GM18507 (cell line): ENCODE data around the gene USP35.
A peak's percentile ranks its signal among the peaks of the same experiment; 100 is the strongest.
"Not testable (repeated sequence)": the region's sequence is repeated elsewhere in the genome, so short reads cannot be mapped to it uniquely, and the experiment has no call there.

Experiments
- DNase-seq: peaks from one replicate; pipeline ENCODE4 v3.0.0; 2011; ENCODE audit warnings: low read depth; ENCODE audit not compliant: insufficient read length; ENCODE audit errors: extremely low spot score
- FAIRE-seq: peaks from 2 replicates; lab custom pipeline; 2011; peaks lifted over from hg19 to GRCh38; lab: Jason Lieb, UNC

USP35 gene

DNA sequence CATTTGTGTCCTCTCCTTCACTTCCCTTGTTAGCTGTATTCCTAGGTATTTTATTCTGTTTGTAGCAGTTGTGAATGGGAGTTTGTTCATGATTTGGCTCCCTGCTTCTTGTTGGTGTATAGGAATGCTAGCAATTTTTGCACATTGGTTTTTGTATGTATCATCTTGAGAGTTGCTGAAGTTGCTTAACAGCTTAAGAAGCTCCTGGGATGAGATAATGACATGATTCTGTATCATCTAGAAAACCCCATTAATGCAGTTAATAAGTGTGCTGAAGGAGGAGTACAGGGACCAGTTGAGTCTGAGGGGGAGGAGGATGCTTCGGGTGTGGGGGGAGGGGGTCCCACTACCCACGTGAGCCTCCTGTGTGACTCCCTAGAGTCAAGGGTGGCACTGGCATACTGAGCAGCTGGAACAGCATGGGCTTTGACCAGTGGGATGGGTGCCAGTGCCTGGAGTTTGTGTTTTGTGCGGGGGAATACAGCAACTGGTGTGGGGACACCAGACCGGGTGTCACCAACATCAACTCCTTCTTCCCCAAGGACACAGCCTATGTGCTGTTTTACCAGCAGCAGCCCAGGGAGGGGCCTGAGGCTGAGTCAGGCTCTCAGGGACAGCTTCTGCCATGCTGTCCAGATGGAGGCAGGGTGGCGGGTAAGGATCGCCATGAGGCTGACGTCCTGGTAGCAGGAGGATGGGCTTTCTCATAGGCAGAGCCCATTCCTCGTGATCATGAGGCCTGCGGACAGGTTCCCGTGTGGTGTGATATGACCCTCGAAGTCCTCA, 24.1 kb downstream of the USP35 start:
- DNase-seq (no peak), FAIRE-seq (no peak)

DNA sequence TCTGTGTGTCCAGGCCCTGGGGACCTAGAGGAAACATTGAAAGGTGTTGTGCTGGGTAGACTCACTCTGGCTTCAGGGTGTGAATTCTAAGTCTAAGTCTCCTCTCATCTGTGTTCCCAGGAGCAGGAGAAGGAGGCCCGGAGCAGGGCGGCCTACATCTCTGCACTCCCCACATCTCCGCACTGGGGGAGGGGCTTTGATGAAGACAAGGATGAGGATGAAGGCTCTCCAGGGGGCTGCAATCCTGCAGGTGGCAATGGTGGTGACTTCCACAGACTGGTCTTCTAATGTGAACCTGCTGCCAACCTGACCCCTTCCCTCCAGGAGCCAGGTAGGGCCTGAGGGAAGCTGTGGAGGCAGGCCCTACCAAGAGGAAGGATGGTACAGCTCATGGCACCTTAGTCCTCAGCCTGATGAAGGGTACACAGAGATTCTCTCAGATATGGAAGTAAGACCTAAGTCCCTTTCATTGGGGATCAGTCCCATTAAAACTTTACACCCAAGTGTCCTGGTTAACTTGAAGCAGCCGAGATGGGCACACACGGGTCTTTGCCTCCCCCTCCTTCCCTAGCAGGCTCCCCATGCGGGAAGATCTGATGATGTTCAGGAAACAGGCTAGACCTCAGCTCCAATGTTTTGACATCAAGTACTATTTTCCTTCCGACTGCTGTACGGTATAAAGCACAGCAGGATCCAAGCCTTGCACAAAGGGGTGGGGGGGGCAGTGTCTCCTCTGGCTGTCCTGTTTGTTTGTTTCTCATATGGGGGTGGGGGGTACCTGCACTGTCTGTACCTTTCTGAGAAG, 25.0 kb downstream of the USP35 start:
- DNase-seq (no peak), FAIRE-seq (no peak)

DNA sequence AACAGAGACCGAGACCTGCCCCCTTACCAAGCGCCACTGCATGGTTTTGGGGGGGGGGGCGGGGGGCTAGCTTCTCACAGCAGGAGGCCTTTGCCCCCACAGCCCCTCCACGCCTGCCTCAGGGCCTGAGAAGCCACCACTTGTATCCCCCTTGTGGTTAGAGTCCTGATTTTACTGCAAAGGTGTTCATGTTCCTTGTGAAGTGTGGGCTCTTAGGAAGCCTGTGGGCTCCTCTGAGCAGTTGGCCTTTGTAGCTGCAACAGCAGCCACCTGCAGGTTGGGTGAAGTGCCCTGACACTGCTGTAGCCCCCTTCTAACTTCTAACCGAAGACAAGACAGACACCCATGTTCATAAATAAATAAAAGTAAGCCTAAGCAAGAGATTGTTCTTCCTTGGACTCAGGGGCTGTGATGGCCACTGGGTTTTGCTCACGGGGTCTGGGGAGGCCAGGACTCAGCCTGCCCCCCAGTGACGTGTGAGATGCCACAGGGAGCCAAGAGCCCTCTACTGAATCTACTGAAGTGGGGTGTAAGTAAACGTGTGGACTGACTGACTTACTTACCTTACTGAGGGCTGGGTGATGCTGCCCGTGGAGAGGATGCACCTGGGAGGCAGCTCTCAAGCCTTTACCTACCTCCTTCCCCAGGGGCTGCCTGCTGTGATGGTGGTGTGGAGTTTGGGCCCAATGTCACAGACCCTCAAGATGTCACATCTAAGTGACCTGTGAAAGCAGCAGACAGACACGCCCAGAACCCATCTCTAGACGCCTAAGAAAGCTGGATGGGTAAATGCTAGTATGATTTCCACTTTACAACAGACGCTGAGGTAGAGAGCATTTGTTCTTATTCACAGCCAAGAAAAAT, 25.8 kb downstream of the USP35 start:
- no peak for DNase-seq
- no peak for FAIRE-seq

DNA sequence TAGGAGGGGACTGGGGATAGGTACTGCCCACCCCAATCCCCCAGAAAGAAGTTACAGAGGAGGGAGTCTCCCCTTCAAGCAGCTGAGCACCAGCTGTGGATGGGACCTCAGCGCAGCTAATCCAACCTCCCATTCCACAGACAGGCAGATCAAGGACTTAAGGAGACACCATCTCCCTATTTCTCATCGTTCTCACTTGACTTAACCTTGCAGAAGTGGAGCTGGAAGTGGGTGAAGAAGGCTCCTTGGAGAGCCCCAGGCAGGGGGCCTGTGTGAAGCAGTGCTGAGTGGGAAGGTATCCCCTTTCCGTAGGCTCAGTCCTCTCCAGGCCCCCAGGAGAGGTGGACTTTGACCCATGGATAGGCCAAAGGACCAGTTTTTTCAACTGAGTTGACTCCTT, 27.3 kb downstream of the USP35 start:
- FAIRE-seq (no peak), DNase-seq (no peak)

DNA sequence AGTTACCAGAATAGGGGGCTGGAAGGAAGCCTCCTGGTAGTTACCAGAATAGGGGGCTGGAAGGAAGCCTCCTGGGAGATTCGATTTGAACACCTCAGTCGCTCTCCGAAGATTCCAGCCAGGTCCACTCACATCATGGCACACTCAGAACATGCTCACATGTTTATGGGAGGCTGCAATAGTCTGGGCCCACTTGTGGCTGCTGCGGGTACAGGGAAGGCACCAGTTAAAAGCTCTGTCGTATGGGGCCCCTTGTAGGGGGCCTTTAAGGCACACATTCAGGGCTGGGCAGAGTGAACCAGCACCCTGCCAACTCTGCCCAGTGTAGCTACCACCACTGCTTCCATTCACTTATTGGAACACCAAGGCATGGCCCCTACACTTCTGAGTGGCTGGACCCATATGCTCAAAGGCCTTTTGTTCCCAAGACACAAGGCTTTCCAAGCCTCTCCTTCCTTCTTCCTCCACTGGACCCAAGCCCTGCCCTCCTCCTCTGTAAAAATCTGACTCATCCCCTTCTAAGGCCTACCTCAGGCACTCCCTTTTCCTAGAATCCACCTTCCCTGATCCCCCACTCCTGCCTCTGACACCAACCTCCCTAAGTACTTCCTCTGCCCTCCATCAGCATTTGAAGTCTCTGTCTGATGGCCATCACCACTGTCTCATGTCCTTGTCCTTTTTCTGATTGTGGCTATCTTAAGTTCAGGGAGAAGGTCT, 28.0 kb downstream of the USP35 start:
- FAIRE-seq (no peak), DNase-seq (no peak)

DNA sequence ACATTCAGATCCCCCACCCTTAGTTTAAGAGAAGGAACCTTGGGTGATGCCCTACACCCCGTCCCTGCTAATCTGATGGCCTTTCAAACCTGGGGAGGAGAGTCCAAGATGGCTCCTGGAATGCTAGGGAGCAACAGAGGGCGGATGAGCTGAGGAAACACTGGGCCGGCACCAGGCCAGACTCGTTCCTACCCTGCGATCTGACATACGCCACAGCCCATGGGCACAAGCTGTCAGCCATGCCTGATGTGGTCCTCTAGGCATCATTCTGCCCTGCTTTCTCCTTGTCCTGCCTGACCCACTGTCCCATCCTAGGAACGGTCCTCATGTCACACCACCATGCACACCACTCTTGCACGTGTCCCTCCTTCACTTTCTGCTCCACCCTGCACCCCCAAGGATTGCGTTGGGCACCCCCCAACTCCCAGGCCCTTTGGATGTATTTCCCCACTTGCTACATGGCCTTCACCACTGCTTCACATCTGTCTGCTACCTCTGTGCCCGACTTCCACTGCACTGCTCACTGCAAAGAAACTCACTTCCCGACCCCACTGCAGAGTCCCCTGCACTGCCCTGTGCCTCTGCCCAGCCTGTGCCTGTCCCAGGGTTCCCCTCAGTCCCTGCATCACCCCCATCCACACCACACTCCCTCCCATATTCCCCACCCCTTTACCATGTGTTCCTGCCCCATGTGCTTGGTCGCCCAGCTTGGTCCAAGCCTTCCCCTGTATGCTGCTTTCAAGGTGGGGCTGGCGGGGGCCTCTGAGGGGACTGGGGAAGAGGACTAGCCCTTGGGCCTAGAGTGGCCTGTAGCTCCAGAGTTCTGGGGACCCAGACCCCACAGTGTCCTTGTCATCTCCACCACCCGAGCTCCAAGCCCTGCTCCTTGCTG, 29.2 kb downstream of the USP35 start:
- no peak for FAIRE-seq

DNA sequence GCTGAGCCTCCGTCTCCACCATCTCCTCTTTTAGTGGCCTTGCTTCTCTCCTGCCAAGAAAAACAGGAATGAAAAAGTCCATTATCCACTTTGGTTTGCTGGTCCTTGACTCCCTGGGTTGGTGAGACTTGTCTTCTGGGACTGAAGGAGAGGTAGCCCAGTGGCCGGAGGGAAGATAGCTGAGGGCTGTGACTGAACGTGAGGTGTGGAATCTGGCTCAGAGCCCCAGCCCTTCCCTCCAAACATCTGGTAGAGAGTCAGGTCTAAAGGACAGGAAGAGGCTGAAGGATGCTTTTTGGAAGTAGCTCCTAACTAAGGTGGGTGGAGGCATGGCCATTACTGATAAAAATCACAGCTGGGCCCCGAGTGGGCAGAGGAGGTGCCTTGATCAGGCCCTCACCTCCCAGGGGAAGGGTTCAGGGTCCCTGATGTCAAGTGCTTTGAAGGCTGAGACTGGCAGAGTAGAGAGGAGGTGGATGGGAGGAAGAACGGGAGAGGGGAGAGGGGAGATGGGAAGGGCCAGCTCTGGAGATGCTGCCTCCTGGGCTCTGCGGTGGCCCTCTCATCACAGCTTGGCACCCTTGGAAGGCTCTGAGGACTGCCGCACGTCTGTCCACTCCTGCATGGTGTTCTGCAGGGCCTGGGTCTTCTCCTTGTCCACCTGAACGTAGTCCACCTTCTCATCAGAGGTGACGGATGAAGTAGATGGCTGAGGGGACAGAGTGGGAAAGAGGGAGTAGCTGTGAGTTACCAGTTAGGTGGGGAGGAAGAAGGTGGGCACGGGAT, 30.2 kb downstream of the USP35 start:
- FAIRE-seq (no peak), DNase-seq (no peak)

More for the DNA sequence above, 29.2 kb downstream of the USP35 start:
- DNase-seq = no peak

DNA sequence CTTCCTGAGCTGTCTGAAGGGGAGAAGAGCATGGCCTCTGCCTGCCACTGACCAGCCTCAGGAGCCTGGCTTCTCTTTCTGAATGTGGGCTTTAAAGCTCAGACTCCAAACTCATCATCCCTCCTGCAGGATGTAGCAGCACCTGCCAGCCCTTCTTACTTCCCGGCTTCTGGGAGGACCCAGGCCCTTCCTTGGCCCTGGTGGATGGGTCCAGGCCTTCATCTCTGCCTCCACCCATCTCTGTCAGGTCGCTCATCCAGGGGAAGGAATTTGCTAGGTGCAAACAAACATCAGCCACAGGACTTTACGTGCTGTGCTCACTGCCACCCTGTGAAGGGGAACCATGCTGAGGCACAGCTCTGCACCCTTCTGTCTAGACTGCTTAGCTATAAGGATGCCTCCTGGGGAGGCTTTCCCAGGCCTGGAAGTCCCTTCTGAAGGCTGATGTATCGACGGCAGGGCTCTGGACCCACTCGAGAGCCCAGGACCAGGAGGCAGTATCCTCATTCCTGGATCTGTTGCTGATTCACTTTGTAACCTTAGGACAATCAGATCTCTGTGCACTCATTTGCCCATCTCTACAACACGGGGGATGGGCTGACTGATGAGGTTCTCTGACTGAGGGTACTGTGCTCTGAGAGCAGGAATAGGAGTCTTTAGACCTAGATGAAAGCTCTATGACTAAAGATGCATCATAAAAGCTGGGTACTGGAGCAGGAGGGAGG, 30.9 kb downstream of the USP35 start:
- DNase-seq (no peak), FAIRE-seq (no peak)

DNA sequence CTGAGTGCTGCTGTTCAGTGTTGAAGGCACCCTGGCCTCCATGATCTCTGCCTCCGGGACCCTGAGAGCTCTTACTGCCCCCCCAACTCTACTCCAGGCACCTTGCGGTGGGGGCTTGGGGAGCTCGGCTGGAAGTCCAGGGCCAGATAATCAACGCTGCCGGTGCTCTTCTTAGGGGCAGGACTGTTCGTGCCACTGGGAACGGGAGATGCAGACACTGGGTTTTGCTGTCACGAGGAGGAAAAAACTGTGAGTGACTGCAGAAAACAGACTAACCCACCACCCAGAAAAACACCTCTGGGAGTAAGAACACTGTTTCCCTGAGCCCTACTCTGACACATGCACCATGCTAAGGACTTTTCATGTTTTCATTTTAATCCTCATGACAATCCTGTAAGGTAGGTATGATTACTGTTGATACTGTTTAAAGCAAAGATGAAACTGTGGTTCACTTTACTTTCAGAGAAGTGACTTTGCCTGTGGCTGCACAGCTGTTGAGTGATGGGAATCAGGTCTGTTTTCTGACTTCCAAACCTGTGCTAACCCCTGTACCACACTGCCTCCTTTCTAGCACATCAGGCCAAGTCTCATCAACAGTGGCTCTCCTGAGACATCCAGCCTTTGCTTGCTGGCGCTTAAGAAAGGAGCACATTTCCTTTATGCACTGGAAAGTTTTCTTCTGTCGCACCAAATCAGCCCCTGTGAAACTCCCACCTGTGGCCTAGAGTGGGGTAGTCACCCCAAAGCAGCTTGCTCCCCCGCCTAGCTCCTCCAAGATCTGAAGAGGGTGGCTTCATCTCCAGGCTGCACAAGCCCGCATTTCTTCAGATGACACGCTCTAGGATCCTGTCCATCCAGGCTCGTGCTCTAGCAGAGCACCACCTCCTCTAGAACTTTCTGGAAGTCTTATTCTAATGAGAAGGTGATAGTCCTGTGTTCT, 31.8 kb downstream of the USP35 start:
- no peak for DNase-seq
- FAIRE-seq = no peak

DNA sequence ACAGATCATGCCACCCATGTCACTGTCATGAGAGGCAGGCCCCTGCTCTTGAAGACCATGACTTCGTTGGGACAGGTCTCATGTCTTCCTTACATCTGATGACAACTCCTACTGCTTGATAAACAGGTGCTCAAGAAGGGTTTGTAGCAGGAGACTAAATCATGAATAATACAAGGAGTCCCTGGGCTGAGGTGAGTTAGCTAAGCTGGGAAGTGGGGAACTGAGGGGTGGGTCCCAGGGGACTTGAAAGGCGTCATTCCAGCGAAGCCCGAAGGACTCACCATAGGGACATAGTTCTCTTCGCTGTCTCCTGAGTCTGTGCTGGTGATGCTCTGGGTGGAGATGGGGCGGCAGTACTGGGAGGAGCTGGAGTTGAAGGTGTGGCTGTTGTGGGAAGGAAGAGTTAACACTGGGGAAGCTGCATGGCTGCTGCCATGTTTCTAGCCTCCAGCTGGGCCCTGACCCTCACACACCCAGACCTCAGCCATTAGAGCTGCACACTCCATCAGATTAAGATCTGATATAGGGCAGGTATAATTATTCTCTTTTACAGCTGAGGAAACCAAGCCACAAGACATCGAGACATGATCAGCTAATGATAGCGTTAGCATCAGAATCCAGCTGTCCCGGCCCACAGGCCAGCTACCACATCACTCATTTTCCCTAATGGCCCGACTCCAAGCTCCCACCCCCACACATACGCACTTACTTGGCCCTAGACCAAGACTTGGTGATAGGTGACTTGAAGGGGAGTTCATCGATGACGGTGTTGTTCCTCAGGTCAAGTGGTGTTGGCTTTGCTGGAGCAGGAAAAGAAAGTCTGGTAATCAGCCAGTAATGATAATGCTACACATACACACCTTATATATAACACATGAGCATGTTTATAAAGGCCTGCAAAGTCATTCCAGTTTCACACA, 32.9 kb downstream of the USP35 start:
- FAIRE-seq (no peak), DNase-seq (no peak)

DNA sequence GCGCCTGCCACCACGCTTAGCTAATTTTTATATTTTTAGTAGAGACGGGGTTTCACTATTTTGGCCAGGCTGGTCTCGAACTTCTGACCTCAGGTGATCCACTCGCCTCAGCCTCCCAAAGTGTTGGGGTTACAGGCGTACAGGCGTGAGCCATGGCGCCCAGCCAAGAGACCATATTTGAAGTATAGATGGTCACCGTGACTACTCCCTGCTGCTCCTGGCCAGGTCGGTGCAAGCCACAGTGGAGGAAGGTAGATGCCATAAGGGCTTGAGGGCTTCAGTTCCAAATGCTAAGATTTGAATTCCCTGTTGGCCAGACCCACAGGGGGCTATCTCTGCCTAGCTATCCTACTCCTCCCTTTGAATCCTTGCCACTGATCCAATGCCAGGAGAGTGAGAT, 34.0 kb downstream of the USP35 start:
- FAIRE-seq, DNase-seq: not testable (repeated sequence)

DNA sequence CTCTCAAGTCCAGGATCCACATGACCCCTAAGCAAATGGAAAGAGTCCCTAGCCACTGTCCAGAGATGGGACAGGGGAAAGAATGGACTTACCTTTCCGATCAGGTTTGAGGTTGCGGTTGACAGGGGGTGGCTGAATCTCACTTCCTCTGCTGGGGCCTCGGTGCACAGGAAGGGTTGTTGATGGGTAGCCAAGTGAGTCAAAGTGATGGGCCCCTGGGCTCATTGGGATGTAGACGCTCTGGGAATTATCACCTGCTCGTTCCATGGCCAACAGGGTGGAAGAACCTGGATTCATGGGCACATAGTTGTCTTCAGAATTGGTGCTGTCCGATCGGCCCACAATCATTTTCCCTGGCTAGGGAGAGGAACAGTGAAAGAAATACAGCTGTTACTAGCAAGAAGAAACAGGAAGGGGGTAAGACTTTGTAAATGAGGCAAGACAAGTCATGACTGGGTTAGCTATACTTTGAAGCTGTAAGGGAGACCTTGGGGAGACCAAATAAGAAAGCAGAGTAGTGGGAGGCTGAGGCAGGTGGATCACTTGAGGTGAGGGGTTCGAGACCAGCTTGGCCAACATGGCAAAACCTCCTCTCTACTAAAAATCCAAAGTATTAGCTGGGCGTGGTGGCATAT, 34.7 kb downstream of the USP35 start:
- peak; percentile 60 for FAIRE-seq
- peak; percentile 17 for DNase-seq

DNA sequence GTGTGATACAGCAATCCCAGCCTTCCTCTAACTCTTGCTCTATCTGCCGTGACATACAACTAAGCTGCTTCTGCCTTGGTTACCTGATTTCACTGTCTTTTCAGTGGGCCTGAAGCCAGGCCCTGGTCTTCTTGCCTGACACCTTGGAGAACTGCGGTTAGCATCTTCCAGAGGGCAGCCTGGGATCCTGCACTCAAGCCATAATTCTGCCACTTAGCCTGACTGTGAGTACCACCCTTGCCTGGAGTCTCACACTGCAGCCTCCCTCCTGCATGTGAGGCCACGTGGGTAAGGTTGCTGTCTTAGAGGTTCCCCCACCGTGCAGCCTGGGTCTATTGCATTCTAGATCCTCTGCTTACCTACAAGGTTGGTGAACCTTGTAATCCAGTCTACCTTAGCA, 35.8 kb downstream of the USP35 start:
- no peak for FAIRE-seq
- DNase-seq = no peak

DNA sequence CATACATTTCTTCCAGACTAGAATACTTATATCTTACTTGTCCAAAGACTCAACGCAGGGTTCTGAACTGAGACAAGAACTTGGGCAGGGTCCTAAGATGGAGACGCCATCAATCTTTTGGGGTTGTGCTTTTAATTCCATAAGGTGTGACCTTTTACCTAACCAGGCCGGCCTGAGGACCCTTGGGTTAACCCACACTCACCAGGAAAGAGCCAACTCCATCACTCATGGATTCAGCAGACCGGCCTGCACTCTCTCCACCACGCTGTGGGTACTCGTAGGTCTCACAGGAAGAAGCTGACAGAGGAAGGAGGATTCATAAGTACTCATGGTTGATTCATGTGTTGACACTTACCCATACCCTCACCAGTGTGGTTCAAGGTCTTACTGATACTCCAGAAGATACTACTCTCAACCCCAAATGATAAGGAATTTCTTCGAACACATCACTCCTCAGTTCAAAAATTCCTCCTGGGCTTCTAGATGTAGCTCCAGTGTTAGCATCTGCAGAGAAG, 36.2 kb downstream of the USP35 start:
- no peak for FAIRE-seq
- DNase-seq = no peak
